SH-SY5Y (cell line): ENCODE measurements around the gene NME4.

Experiments used
- GATA2 ChIP-seq: IDR thresholded peaks from 2 replicates; pipeline ENCODE4 v1.6.1; 2011; ENCODE audit warnings: mild to moderate bottlenecking, low read depth, low read length
- GATA3 ChIP-seq: IDR thresholded peaks from 2 replicates; pipeline ENCODE4 v1.6.1; 2011; ENCODE audit warnings: low read depth, mild to moderate bottlenecking, low read length, moderate library complexity

DNA sequence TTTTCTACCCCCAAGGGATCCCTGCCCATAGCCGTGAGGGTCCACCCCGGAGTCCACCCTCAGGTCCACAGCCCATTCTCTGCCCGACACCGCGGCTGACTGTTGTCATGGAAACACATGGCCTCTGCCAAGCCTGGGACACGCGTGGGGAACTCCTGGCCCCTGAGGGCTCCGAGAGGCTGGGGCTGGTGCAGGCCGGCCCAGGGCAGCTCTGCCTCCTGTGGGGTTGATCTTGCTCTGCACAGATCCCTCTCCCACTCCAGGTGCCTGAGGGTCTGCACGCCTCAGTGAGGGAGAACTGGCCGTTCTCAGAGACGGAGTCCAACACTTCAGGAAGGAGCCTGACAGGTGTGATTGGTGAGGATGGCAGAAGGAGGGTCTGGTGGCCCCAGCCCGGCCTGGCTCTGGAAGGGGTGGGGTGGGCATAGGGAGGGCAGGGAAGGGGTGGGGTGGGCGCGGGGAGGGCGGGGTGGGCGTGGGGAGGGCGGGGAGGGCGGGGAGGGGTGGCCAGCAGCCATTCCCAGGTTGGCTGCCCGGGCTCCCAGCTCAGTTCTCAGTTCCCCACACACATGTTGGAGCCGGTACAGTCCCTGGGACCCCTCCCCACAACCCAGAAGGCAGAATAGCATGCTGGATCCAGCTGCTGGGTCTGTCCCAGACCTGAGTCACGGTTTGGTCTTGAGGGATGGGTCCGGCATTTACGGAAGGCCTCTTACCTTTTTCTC lies 33.1 kb upstream of the NME4 start:
- TF ChIP-seq GATA2 (no peak), GATA3 (no peak)
